PC-9 (cell line): Measurements from ENCODE around the gene LMO2. TPM values are rescaled to one million over a fixed set of nuclear protein-coding genes. Genes with fewer than 3 reads are reported as not detected.

Experiments used
- BruUV-seq: library from RNA; stranded (reverse); fragments of 400-500 nt; replicated peaks from 2 replicates; lab custom pipeline; 2021; lab: Mats Ljungman, UMichigan
- CTCF ChIA-PET: fragments of 300-600 bp; sonication (Branson Sonifier 250); formaldehyde crosslinking; loops from one replicate; lab custom pipeline; 2022; ENCODE audit warnings: antibody characterized with exemption; lab: Charles Lee
- POLR2A ChIA-PET: fragments of 300-600 bp; sonication (Branson Sonifier 250); formaldehyde crosslinking; loops from one replicate; lab custom pipeline; 2022; ENCODE audit warnings: antibody characterized with exemption; ENCODE audit not compliant: unreplicated experiment; lab: Charles Lee
- DNase-seq, 2 experiments: peaks; one replicate each; pipeline versions ENCODE4 v3.0.0 to v3.0.0-alpha.2; 2015 to 2022; ENCODE audit warnings: mixed read lengths in 1 of 2
- H2AFZ ChIP-seq: fragments of 200-600 bp; sonication (generic); 2 replicates; pipeline ENCODE4 v1.8.1; 2017; ENCODE audit warnings: antibody characterized with exemption
- H3F3A ChIP-seq: fragments of 200-600 bp; sonication (generic); 2 replicates; pipeline ENCODE4 v1.8.1; 2017; ENCODE audit warnings: antibody characterized with exemption, mild to moderate bottlenecking, low read depth; ENCODE audit not compliant: insufficient read depth
- H3K27ac ChIP-seq: fragments of 200-600 bp; sonication (generic); 2 replicates; pipeline ENCODE4 v1.6.1; 2016; ENCODE audit warnings: mixed run types
- H3K27me3 ChIP-seq: fragments of 200-600 bp; sonication (generic); 2 replicates; pipeline ENCODE4 v1.6.1; 2016; ENCODE audit warnings: low read depth, mixed run types; ENCODE audit not compliant: insufficient read depth
- H3K36me3 ChIP-seq: fragments of 200-600 bp; sonication (generic); 2 replicates; pipeline ENCODE4 v1.6.1; 2016; ENCODE audit warnings: low read depth, mixed run types
- H3K4me1 ChIP-seq: fragments of 200-600 bp; sonication (generic); replicated peaks from 2 replicates; pipeline ENCODE4 v1.6.1; 2016; ENCODE audit warnings: mixed run types; ENCODE audit not compliant: insufficient read depth
- H3K4me2 ChIP-seq: fragments of 200-600 bp; sonication (generic); 2 replicates; pipeline ENCODE4 v1.6.1; 2017; ENCODE audit warnings: mixed run types
- H3K4me3 ChIP-seq: fragments of 200-600 bp; sonication (generic); 2 replicates; pipeline ENCODE4 v1.6.1; 2016; ENCODE audit warnings: mixed run types
- H3K79me2 ChIP-seq: fragments of 200-600 bp; sonication (generic); 2 replicates; pipeline ENCODE4 v1.6.1; 2017; ENCODE audit warnings: low read depth, mixed run types
- H3K9me2 ChIP-seq: fragments of 200-600 bp; sonication (generic); 2 replicates; pipeline ENCODE4 v1.8.1; 2017; ENCODE audit warnings: mild to moderate bottlenecking; ENCODE audit not compliant: insufficient read depth
- H3K9me3 ChIP-seq: fragments of 200-600 bp; sonication (generic); 2 replicates; pipeline ENCODE4 v1.8.1; 2016; ENCODE audit warnings: low read depth; ENCODE audit not compliant: insufficient read depth
- H4K20me1 ChIP-seq: fragments of 200-600 bp; sonication (generic); 2 replicates; pipeline ENCODE4 v1.8.1; 2017; ENCODE audit not compliant: insufficient read depth
- EZH2 ChIP-seq: fragments of 200-600 bp; sonication (generic); IDR thresholded peaks from 2 replicates; pipeline ENCODE4 v1.8.0; 2017; ENCODE audit warnings: antibody characterized with exemption, low read depth
- intact Hi-C: fragments of 100-400 bp; cut with micrococcal nuclease; formaldehyde crosslinking; loops from one replicate; pipeline ENCODE4 v1.10.0; 2022; ENCODE audit not compliant: unreplicated experiment
- total RNA-seq: library from RNA; stranded (reverse); gene quantifications from 2 replicates; pipeline ENCODE4 v1.2.3, GENCODE V29; 2021
- TF ChIP-seq, protein P1 (sequence below): fragments of 200-600 bp; sonication (generic); conservative IDR thresholded peaks from 2 replicates; pipeline ENCODE4 v1.6.1; 2017; ENCODE audit warnings: mixed run types, antibody characterized with exemption, mild to moderate bottlenecking, moderate library complexity

The LMO2 gene
- total RNA-seq, 1 experiment from 2014 or later: 0.28 TPM

DNA sequence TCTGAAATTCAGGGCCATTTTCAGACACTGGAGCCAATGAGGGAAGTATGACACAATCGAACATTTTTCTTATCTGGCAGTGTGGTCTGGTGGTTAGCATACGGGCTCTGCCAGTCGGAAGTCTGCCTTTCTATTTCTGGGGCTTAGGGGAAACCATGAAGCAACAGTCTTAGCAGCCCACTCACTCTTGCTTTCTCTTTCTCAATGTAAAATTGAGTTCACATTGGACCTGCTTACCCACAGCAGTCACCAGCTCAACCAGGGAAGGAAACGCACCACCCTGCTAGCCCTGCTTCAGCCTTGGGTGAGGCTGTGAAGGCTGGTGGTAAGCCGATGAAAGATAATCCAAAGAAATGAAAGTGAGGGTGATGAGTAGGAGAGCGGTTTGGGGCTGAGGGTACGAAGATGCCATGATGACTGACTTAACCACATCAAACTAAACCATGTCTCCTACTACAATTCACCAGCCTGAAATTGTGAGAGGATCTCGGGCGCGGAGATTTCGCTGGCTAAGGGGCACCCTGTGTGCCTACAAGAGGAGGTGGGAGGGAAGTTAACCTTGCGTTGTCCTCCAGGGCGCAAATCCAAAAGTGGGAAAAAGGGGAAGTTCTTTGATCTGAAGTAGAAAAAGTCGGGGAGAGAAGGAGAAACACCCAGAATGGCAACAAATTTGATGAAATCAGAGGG is 2.0 kb upstream of the LMO2 start:
- intact Hi-C loops: no loop called here
- ChIA-PET CTCF (no interaction called here), POLR2A (no interaction called here)
- no peaks in the 10 kb centered on the region for H3K4me1 ChIP-seq
- no peaks in the 10 kb centered on the region for H3F3A ChIP-seq
- BruUV-seq: no TSS peak
- no peaks in the 10 kb centered on the region for H4K20me1 ChIP-seq
- H3K79me2 ChIP-seq: no peaks in the 10 kb centered on the region
- no peak for TF ChIP-seq EZH2
- TF ChIP-seq, protein P1, sequence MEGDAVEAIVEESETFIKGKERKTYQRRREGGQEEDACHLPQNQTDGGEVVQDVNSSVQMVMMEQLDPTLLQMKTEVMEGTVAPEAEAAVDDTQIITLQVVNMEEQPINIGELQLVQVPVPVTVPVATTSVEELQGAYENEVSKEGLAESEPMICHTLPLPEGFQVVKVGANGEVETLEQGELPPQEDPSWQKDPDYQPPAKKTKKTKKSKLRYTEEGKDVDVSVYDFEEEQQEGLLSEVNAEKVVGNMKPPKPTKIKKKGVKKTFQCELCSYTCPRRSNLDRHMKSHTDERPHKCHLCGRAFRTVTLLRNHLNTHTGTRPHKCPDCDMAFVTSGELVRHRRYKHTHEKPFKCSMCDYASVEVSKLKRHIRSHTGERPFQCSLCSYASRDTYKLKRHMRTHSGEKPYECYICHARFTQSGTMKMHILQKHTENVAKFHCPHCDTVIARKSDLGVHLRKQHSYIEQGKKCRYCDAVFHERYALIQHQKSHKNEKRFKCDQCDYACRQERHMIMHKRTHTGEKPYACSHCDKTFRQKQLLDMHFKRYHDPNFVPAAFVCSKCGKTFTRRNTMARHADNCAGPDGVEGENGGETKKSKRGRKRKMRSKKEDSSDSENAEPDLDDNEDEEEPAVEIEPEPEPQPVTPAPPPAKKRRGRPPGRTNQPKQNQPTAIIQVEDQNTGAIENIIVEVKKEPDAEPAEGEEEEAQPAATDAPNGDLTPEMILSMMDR: no peak
- H3K36me3 ChIP-seq: no peaks in the 10 kb centered on the region
- H3K27ac ChIP-seq: no peak overlapping the region
- H3K4me3 ChIP-seq: no peak overlapping the region
- no peaks in the 10 kb centered on the region for H3K9me2 ChIP-seq
- H3K4me2 ChIP-seq: no peak overlapping the region
- no peak for DNase-seq
- no peak overlapping the region for H2AFZ ChIP-seq
- peaks cover 15% of the 10 kb centered on the region for H3K27me3 ChIP-seq
- H3K9me3 ChIP-seq: no peaks in the 10 kb centered on the region

DNA sequence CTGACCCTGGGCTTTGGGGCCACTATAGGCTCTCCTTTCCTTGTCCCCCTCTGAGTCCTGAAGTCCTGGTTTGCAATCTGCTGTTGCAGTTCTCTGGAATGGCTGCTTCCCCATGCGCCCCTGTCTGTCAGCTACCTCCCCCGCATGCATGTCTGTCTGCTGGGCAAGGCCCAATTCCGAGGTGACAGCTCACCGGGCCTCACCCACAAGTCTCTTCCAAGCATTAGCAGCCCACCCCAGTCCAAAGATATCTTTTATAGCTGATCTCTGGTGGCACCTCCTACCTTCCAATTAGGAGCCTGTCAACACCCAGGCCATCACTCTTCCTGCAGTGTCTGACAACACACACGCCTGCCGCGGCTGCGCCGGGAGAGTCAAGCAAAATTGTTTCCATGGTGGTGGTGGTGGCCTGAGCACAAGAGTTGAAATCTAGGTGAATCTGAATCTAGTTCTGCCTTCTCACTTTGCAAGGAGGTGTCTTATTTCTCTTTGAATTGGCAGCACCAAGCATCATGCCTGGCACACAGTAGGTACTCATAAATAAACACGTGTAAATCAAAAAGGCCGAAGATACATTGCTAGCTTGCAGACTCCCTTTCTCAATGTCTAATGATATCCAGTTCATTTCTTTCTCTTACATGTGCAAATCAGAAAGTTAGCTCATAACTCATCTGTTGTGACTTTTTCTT is 1.2 kb upstream of the LMO2 start:
- no peaks in the 10 kb centered on the region for H3F3A ChIP-seq
- no peak overlapping the region for H3K4me3 ChIP-seq
- CTCF ChIA-PET: no interaction called here
- H3K9me2 ChIP-seq: no peaks in the 10 kb centered on the region
- no peaks in the 10 kb centered on the region for H3K79me2 ChIP-seq
- intact Hi-C loops: no loop called here
- BruUV-seq: no TSS peak
- POLR2A ChIA-PET: no interaction called here
- no peak for TF ChIP-seq EZH2
- TF ChIP-seq, protein P1: no peak
- no peaks in the 10 kb centered on the region for H3K4me1 ChIP-seq
- no peak for DNase-seq
- no peak overlapping the region for H2AFZ ChIP-seq
- no peak overlapping the region for H3K4me2 ChIP-seq
- H3K9me3 ChIP-seq: no peaks in the 10 kb centered on the region
- H3K27me3 ChIP-seq: peaks cover 19% of the 10 kb centered on the region
- H4K20me1 ChIP-seq: no peaks in the 10 kb centered on the region
- H3K27ac ChIP-seq: no peak overlapping the region
- H3K36me3 ChIP-seq: no peaks in the 10 kb centered on the region

DNA sequence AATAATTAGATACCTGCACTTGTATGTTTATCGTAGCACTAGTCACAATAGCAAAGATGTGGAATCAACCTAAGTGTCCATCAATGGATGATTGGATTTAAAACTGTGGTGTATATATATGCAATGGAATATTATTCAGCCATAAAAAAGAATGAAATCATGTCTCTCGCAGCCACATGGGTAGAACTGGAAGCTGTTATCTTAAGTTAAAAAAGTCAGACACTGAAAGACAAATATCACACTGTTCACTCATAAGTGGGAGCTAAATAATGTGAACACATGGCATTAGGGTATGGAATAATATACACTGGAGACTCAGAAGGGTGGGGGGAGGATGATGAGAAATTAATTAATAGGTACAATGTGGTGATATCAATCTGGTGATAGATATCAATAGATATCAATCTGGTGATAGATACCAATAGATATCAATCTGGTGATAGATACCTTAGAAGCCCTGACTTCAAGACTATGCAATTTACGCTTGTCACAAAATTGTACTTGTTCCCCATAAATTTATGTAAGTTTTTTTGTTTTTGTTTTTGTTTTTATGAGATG is 2.0 kb downstream of the LMO2 start:
- Histone ChIP-seq H2AFZ (no peak overlapping the region), H3K27me3 (peaks cover 34% of the 10 kb centered on the region), H3K4me2 (no peak overlapping the region), H3K9me3 (no peaks in the 10 kb centered on the region), H3K79me2 (no peaks in the 10 kb centered on the region), H3K27ac (no peak overlapping the region), H3K9me2 (no peaks in the 10 kb centered on the region), H3K36me3 (no peaks in the 10 kb centered on the region), H3K4me3 (no peak overlapping the region), H4K20me1 (no peaks in the 10 kb centered on the region), H3K4me1 (no peaks in the 10 kb centered on the region), H3F3A (no peaks in the 10 kb centered on the region)
- BruUV-seq: no TSS peak
- CTCF ChIA-PET: no interaction called here
- intact Hi-C loops: no loop called here
- POLR2A ChIA-PET: no interaction called here
- no peak for TF ChIP-seq EZH2
- TF ChIP-seq, protein P1: no peak
- no peak for DNase-seq
